Breast epithelium (tissue), 4 donors: ENCODE measurements around the gene CD84. TPM values are rescaled to one million over a fixed set of nuclear protein-coding genes. Genes with fewer than 3 reads are reported as not detected.
A peak's percentile ranks its signal among the peaks of the same experiment; 100 is the strongest.
"Not testable (repeated sequence)": the region's sequence is repeated elsewhere in the genome, so short reads cannot be mapped to it uniquely, and the experiment has no call there.

Experiments used
- DNase-seq, 2 donors: peaks; one replicate each; pipeline ENCODE4 v3.0.0-alpha.2; 2019; ENCODE audit warnings: low spot score in 2 of 2
- H3K27ac ChIP-seq, 2 donors: fragments of 200-600 bp; sonication (generic) in 1 of 2; one replicate each; pipeline ENCODE4 v1.5.1; 2016 to 2019; ENCODE audit warnings: mild to moderate bottlenecking in 1 of 2
- H3K27me3 ChIP-seq, 2 donors: fragments of 200-600 bp; sonication (generic) in 1 of 2; one replicate each; pipeline versions ENCODE4 v1.5.1 to v1.6.0; 2017 to 2019; ENCODE audit warnings: control low read depth in 1 of 2, mild to moderate bottlenecking in 1 of 2
- H3K36me3 ChIP-seq: fragments of 200-600 bp; one replicate; pipeline ENCODE4 v1.5.1; 2019
- H3K4me1 ChIP-seq, 2 donors: fragments of 200-600 bp; sonication (generic); one replicate each; pipeline ENCODE4 v1.5.1; 2016 to 2019; ENCODE audit warnings: control low read depth in 1 of 2
- H3K4me3 ChIP-seq, 3 donors: fragments of 200-600 bp; sonication (generic); 1 replicate in 2 of 3; 2 replicates in 1 of 3; pipeline ENCODE4 v1.5.1; 2016 to 2019; ENCODE audit warnings: mild to moderate bottlenecking in 3 of 3, moderate library complexity in 2 of 3
- H3K9me3 ChIP-seq, 2 donors: fragments of 200-600 bp; sonication (generic) in 1 of 2; one replicate each; pipeline ENCODE4 v1.5.1; 2016 to 2019; ENCODE audit warnings: control low read depth in 1 of 2
- CTCF ChIP-seq, 3 donors: fragments of 450-650 bp; IDR thresholded peaks; one replicate each; pipeline ENCODE4 v1.5.1; 2016 to 2017; ENCODE audit warnings: antibody characterized with exemption in 3 of 3, mild to moderate bottlenecking in 3 of 3, moderate library complexity in 3 of 3
- POLR2A ChIP-seq: fragments of 450-650 bp; IDR thresholded peaks from one replicate; pipeline ENCODE4 v1.6.1; 2016; ENCODE audit warnings: antibody characterized with exemption, mild to moderate bottlenecking, moderate library complexity
- POLR2AphosphoS5 ChIP-seq, 3 donors: sonication (generic); formaldehyde crosslinking; IDR thresholded peaks; one replicate each; pipeline ENCODE4 v1.6.1; 2017; ENCODE audit warnings: antibody characterized with exemption in 3 of 3
- intact Hi-C: fragments of 100-400 bp; cut with DNase I; formaldehyde crosslinking; loops from one replicate; pipeline ENCODE4 v1.15.1; 2023; ENCODE audit warnings: low total_unique reads
- total RNA-seq, 3 donors: library from RNA; depleted of rRNA; stranded (reverse); fragments of >200 nt; gene quantifications; one replicate each; pipeline ENCODE4 v1.1.0, GENCODE V29; 2016

Gene CD84
- total RNA-seq, result 10 to 100 TPM in 1 of 3 donors, 1 to 10 TPM in 2; 2.3 to 17.0 (median 9.8) TPM

- H3K4me1 ChIP-seq, result no peaks in the 10 kb centered on the region
- no peak within 1 kb of the TSS for H3K27ac ChIP-seq
- intact Hi-C loops, result no loop called here
- peaks cover 5 to 10% of the 10 kb centered on the region in 2 donors for H3K9me3 ChIP-seq
- H3K27me3 ChIP-seq, result no peaks in the 10 kb centered on the region
- no peak for DNase-seq
- H3K4me3 ChIP-seq, result peak within 1 kb of the TSS; percentile 13 to 24 (median 21)
- no peaks in the 10 kb centered on the region for H3K36me3 ChIP-seq
- TF ChIP-seq CTCF (IDR thresholded peaks at IDR 0.05) (no peak), POLR2A (no peak), POLR2AphosphoS5 (IDR thresholded peaks at IDR 0.05) (no peak)
These were observed at the start of gene CD84 for GRCh38 chr1:160579216-160579701. TSS of gene CD84 (minus strand) at chr1:160579496. CDS start at chr1:160579437, 59 bp downstream.

- Histone ChIP-seq H3K27ac (no peak overlapping the region), H3K27me3 (no peaks in the 10 kb centered on the region), H3K36me3 (no peaks in the 10 kb centered on the region), H3K9me3 (no peaks in the 10 kb centered on the region), H3K4me3 (no peak overlapping the region), H3K4me1 (no peaks in the 10 kb centered on the region)
- DNase-seq, result no peak
- TF ChIP-seq POLR2A, result no peak
- TF ChIP-seq POLR2AphosphoS5 (IDR thresholded peaks at IDR 0.05), result no peak
- TF ChIP-seq CTCF (IDR thresholded peaks at IDR 0.05), result no peak
- intact Hi-C loops, result no loop called here
These were observed 49.5 kb upstream of the CD84 start for GRCh38 chr1:160628799-160629263.

GRCh38 chr1:160627677-160628289 is 48.5 kb upstream of the CD84 start:
- H3K27me3 ChIP-seq, result not testable (repeated sequence)

GRCh38 chr1:160626509-160627342 is 47.4 kb upstream of the CD84 start:
- Histone ChIP-seq H3K27ac (no peak overlapping the region), H3K9me3 (no peaks in the 10 kb centered on the region), H3K4me1 (no peaks in the 10 kb centered on the region), H3K36me3 (no peaks in the 10 kb centered on the region), H3K27me3 (no peaks in the 10 kb centered on the region), H3K4me3 (no peak overlapping the region)
- no peak for DNase-seq
- intact Hi-C loops, result no loop called here
- TF ChIP-seq POLR2A (no peak), POLR2AphosphoS5 (IDR thresholded peaks at IDR 0.05) (no peak), CTCF (IDR thresholded peaks at IDR 0.05) (no peak)

More at GRCh38 chr1:160627677-160628289, 48.5 kb upstream of the CD84 start:
- H3K27ac ChIP-seq, DNase-seq, H3K4me3 ChIP-seq, H3K36me3 ChIP-seq, H3K9me3 ChIP-seq, H3K4me1 ChIP-seq, intact Hi-C loops: not testable (repeated sequence)

GRCh38 chr1:160625725-160626498 is 46.6 kb upstream of the CD84 start:
- Histone ChIP-seq H3K27ac (no peak overlapping the region), H3K4me1 (no peaks in the 10 kb centered on the region), H3K9me3 (no peaks in the 10 kb centered on the region), H3K4me3 (no peak overlapping the region), H3K27me3 (no peaks in the 10 kb centered on the region), H3K36me3 (no peaks in the 10 kb centered on the region)
- intact Hi-C loops, result no loop called here
- no peak for DNase-seq
- TF ChIP-seq POLR2AphosphoS5 (IDR thresholded peaks at IDR 0.05), result no peak
- no peak for TF ChIP-seq CTCF (IDR thresholded peaks at IDR 0.05)
- no peak for TF ChIP-seq POLR2A
